ENCODE measurements around the gene SNAP47.
A peak's percentile ranks its signal among the peaks of the same experiment; 100 is the strongest.

The SNAP47 gene

GRCh38 chr1:227808566-227808965, 73.3 kb downstream of the SNAP47 start:
- Histone ChIP-seq H2BK5ac (ENCODE audit: low read depth, low read length, poor library complexity) (no peak overlapping the region), H3K36me3 (ENCODE audit: control insufficient read depth in 1 of 2, insufficient read depth in 2 of 2, low read length in 2 of 2) (no peaks in the 10 kb centered on the region), H3K4me3 (ENCODE audit: low read depth, low read length) (no peak overlapping the region), H3K18ac (ENCODE audit: low read length) (no peak overlapping the region), H3K27ac (ENCODE audit: low read depth, low read length) (no peak overlapping the region), H3K4me1 (ENCODE audit: control insufficient read depth in 1 of 2, insufficient read depth in 2 of 2, low read length in 2 of 2) (no peaks in the 10 kb centered on the region), H3K23ac (ENCODE audit: low read length) (no peak overlapping the region), H2AK5ac (ENCODE audit: low read length) (no peak overlapping the region), H4K91ac (ENCODE audit: low read depth, low read length) (no peak overlapping the region), H3K27me3 (ENCODE audit: insufficient read depth, low read length) (no peaks in the 10 kb centered on the region), H3K9ac (ENCODE audit: low read length) (no peak overlapping the region), H2BK120ac (ENCODE audit: insufficient read depth, low read length, poor library complexity) (no peak overlapping the region), H3K79me1 (ENCODE audit: low read length) (no peaks in the 10 kb centered on the region), H3K4me2 (ENCODE audit: low read length) (no peak overlapping the region), H3K14ac (ENCODE audit: low read length) (no peak overlapping the region), H3K9me3 (ENCODE audit: insufficient read depth, low read depth, low read length) (peaks cover 2% of the 10 kb centered on the region), H4K8ac (ENCODE audit: low read depth, low read length) (no peak overlapping the region), H3K79me2 (ENCODE audit: control insufficient read depth, insufficient read depth, low read length, poor library complexity) (no peaks in the 10 kb centered on the region), H3K4ac (ENCODE audit: low read depth, low read length) (no peak overlapping the region), H2AFZ (ENCODE audit: insufficient read depth, low read length, poor library complexity) (no peak overlapping the region), H2BK12ac (ENCODE audit: low read length) (no peak overlapping the region), H4K12ac (ENCODE audit: low read depth, low read length) (no peak overlapping the region)
- DNase-seq: no peak
- no CpG with 5 or more reads among the region's 1 CpG for WGBS (ENCODE audit: extremely low coverage, insufficient coverage, insufficient read length)

- Histone ChIP-seq H3K18ac (ENCODE audit: low read length) (no peak overlapping the region), H3K4me3 (ENCODE audit: low read depth, low read length) (no peak overlapping the region), H4K8ac (ENCODE audit: low read depth, low read length) (no peak overlapping the region), H2AK5ac (ENCODE audit: low read length) (no peak overlapping the region), H2AFZ (ENCODE audit: insufficient read depth, low read length, poor library complexity) (no peak overlapping the region), H3K79me2 (ENCODE audit: control insufficient read depth, insufficient read depth, low read length, poor library complexity) (no peaks in the 10 kb centered on the region), H3K9me3 (ENCODE audit: insufficient read depth, low read depth, low read length) (peaks cover 5% of the 10 kb centered on the region), H4K91ac (ENCODE audit: low read depth, low read length) (no peak overlapping the region), H4K12ac (ENCODE audit: low read depth, low read length) (no peak overlapping the region), H3K4ac (ENCODE audit: low read depth, low read length) (no peak overlapping the region), H3K14ac (ENCODE audit: low read length) (no peak overlapping the region), H2BK12ac (ENCODE audit: low read length) (no peak overlapping the region), H2BK120ac (ENCODE audit: insufficient read depth, low read length, poor library complexity) (no peak overlapping the region), H3K23ac (ENCODE audit: low read length) (no peak overlapping the region), H2BK5ac (ENCODE audit: low read depth, low read length, poor library complexity) (no peak overlapping the region), H3K9ac (ENCODE audit: low read length) (no peak overlapping the region), H3K79me1 (ENCODE audit: low read length) (no peaks in the 10 kb centered on the region), H3K27ac (ENCODE audit: low read depth, low read length) (no peak overlapping the region), H3K4me1 (ENCODE audit: control insufficient read depth in 1 of 2, insufficient read depth in 2 of 2, low read length in 2 of 2) (no peaks in the 10 kb centered on the region), H3K4me2 (ENCODE audit: low read length) (no peak overlapping the region), H3K27me3 (ENCODE audit: insufficient read depth, low read length) (no peaks in the 10 kb centered on the region), H3K36me3 (ENCODE audit: control insufficient read depth in 1 of 2, insufficient read depth in 2 of 2, low read length in 2 of 2) (no peaks in the 10 kb centered on the region)
- WGBS (ENCODE audit: extremely low coverage, insufficient coverage, insufficient read length): no CpG with 5 or more reads among the region's 2 CpGs
- DNase-seq: no peak
Observed at GRCh38 chr1:227809026-227809425, 73.8 kb downstream of the SNAP47 start.

GRCh38 chr1:227813962-227814361, 78.7 kb downstream of the SNAP47 start:
- Histone ChIP-seq H3K9ac (ENCODE audit: low read length) (no peak overlapping the region), H3K36me3 (ENCODE audit: control insufficient read depth in 1 of 2, insufficient read depth in 2 of 2, low read length in 2 of 2) (no peaks in the 10 kb centered on the region), H3K79me2 (ENCODE audit: control insufficient read depth, insufficient read depth, low read length, poor library complexity) (no peaks in the 10 kb centered on the region), H3K9me3 (ENCODE audit: insufficient read depth, low read depth, low read length) (peaks cover 28% of the 10 kb centered on the region), H4K8ac (ENCODE audit: low read depth, low read length) (no peak overlapping the region), H3K79me1 (ENCODE audit: low read length) (no peaks in the 10 kb centered on the region), H3K27me3 (ENCODE audit: insufficient read depth, low read length) (no peaks in the 10 kb centered on the region), H3K4me1 (ENCODE audit: control insufficient read depth in 1 of 2, insufficient read depth in 2 of 2, low read length in 2 of 2) (no peaks in the 10 kb centered on the region), H2BK12ac (ENCODE audit: low read length) (no peak overlapping the region), H2BK120ac (ENCODE audit: insufficient read depth, low read length, poor library complexity) (no peak overlapping the region), H2BK5ac (ENCODE audit: low read depth, low read length, poor library complexity) (no peak overlapping the region), H4K91ac (ENCODE audit: low read depth, low read length) (no peak overlapping the region), H3K14ac (ENCODE audit: low read length) (no peak overlapping the region), H3K27ac (ENCODE audit: low read depth, low read length) (no peak overlapping the region), H2AK5ac (ENCODE audit: low read length) (no peak overlapping the region), H3K18ac (ENCODE audit: low read length) (no peak overlapping the region), H3K23ac (ENCODE audit: low read length) (no peak overlapping the region), H3K4ac (ENCODE audit: low read depth, low read length) (no peak overlapping the region), H3K4me3 (ENCODE audit: low read depth, low read length) (no peak overlapping the region), H4K12ac (ENCODE audit: low read depth, low read length) (no peak overlapping the region), H3K4me2 (ENCODE audit: low read length) (no peak overlapping the region), H2AFZ (ENCODE audit: insufficient read depth, low read length, poor library complexity) (no peak overlapping the region)
- no peak for DNase-seq
- whole genome bisulfite sequencing (ENCODE audit: extremely low coverage, insufficient coverage, insufficient read length): no CpG with 5 or more reads among the region's 2 CpGs

GRCh38 chr1:227815468-227816409, 80.5 kb downstream of the SNAP47 start, which contains the start of gene PRSS38:
Gene PRSS38, plus strand, starts transcription at chr1:227815675. Its CDS starts 42 bp downstream, at chr1:227815717.
- H3K23ac ChIP-seq (ENCODE audit: low read length): no peak within 1 kb of the TSS
- no peak within 1 kb of the TSS for H4K91ac ChIP-seq (ENCODE audit: low read depth, low read length)
- no peak within 1 kb of the TSS for H2AFZ ChIP-seq (ENCODE audit: insufficient read depth, low read length, poor library complexity)
- no peak within 1 kb of the TSS for H2BK5ac ChIP-seq (ENCODE audit: low read depth, low read length, poor library complexity)
- no CpG with 5 or more reads among the region's 44 CpGs for WGBS (ENCODE audit: extremely low coverage, insufficient coverage, insufficient read length)
- H3K4me2 ChIP-seq (ENCODE audit: low read length): no peak within 1 kb of the TSS
- no peak within 1 kb of the TSS for H4K12ac ChIP-seq (ENCODE audit: low read depth, low read length)
- H2AK5ac ChIP-seq (ENCODE audit: low read length): no peak within 1 kb of the TSS
- H3K14ac ChIP-seq (ENCODE audit: low read length): no peak within 1 kb of the TSS
- no peak within 1 kb of the TSS for H3K27ac ChIP-seq (ENCODE audit: low read depth, low read length)
- no peaks in the 10 kb centered on the region for H3K36me3 ChIP-seq (ENCODE audit: control insufficient read depth in 1 of 2, insufficient read depth in 2 of 2, low read length in 2 of 2)
- H3K79me1 ChIP-seq (ENCODE audit: low read length): no peaks in the 10 kb centered on the region
- DNase-seq: no peak
- no peak within 1 kb of the TSS for H4K8ac ChIP-seq (ENCODE audit: low read depth, low read length)
- no peak within 1 kb of the TSS for H3K18ac ChIP-seq (ENCODE audit: low read length)
- H3K4me3 ChIP-seq (ENCODE audit: low read depth, low read length): peak within 1 kb of the TSS; percentile 49
- H3K4me1 ChIP-seq (ENCODE audit: control insufficient read depth in 1 of 2, insufficient read depth in 2 of 2, low read length in 2 of 2): no peaks in the 10 kb centered on the region
- no peak within 1 kb of the TSS for H3K4ac ChIP-seq (ENCODE audit: low read depth, low read length)
- no peaks in the 10 kb centered on the region for H3K79me2 ChIP-seq (ENCODE audit: control insufficient read depth, insufficient read depth, low read length, poor library complexity)
- H3K27me3 ChIP-seq (ENCODE audit: insufficient read depth, low read length): no peaks in the 10 kb centered on the region
- H2BK120ac ChIP-seq (ENCODE audit: insufficient read depth, low read length, poor library complexity): no peak within 1 kb of the TSS
- H3K9me3 ChIP-seq (ENCODE audit: insufficient read depth, low read depth, low read length): peaks cover 28% of the 10 kb centered on the region
- H2BK12ac ChIP-seq (ENCODE audit: low read length): no peak within 1 kb of the TSS
- no peak within 1 kb of the TSS for H3K9ac ChIP-seq (ENCODE audit: low read length)
